PC-3 (cell line): ENCODE data around the gene FICD. TPM values are rescaled to one million over a fixed set of nuclear protein-coding genes. Genes with fewer than 3 reads are reported as not detected.

Experiments used
- ATAC-seq: fragments of 200-7000 bp; cut with Tn5 transposase; 2 replicates; pipeline ENCODE4 v1.9.1; 2020; ENCODE audit warnings: mild to moderate bottlenecking, moderate library complexity
- BruUV-seq: library from RNA; stranded (reverse); fragments of 400-500 nt; replicated peaks from 2 replicates; lab custom pipeline; 2021; lab: Mats Ljungman, UMichigan
- CTCF ChIA-PET: fragments of 300-600 bp; sonication (Branson Sonifier 250); formaldehyde crosslinking; loops from one replicate; lab custom pipeline; 2022; ENCODE audit warnings: antibody characterized with exemption; lab: Charles Lee
- POLR2A ChIA-PET: fragments of 300-600 bp; sonication (Branson Sonifier 250); formaldehyde crosslinking; loops from one replicate; lab custom pipeline; 2022; ENCODE audit warnings: antibody characterized with exemption; ENCODE audit not compliant: unreplicated experiment; lab: Charles Lee
- DNase-seq: peaks from one replicate; pipeline ENCODE4 v3.0.0-alpha.2; 2015
- H2AFZ ChIP-seq: fragments of 300-600 bp; sonication (generic); 2 replicates; pipeline ENCODE4 v1.6.0; 2016; ENCODE audit warnings: antibody characterized with exemption, low read length
- H3F3A ChIP-seq: fragments of 300-600 bp; sonication (generic); one replicate; pipeline ENCODE4 v1.6.0; 2017; ENCODE audit warnings: antibody characterized with exemption, low read length, control low read depth, mild to moderate bottlenecking; ENCODE audit not compliant: unreplicated experiment
- H3K27ac ChIP-seq: fragments of 300-600 bp; sonication (generic); 2 replicates; pipeline ENCODE4 v1.5.1; 2016; ENCODE audit warnings: mild to moderate bottlenecking, low read length
- H3K27me3 ChIP-seq: fragments of 300-600 bp; sonication (generic); 2 replicates; pipeline ENCODE4 v1.6.1; 2016; ENCODE audit warnings: low read length, mixed read lengths
- H3K36me3 ChIP-seq: fragments of 300-600 bp; sonication (generic); 2 replicates; pipeline ENCODE4 v1.6.1; 2016; ENCODE audit warnings: low read depth, mixed run types, low read length, mixed read lengths
- H3K4me1 ChIP-seq: fragments of 300-600 bp; sonication (generic); 2 replicates; pipeline ENCODE4 v1.5.1; 2016; ENCODE audit warnings: low read length; ENCODE audit not compliant: insufficient read depth
- H3K4me2 ChIP-seq: fragments of 300-600 bp; sonication (generic); 2 replicates; pipeline ENCODE4 v1.6.0; 2016; ENCODE audit warnings: low read length
- H3K4me3 ChIP-seq: fragments of 300-600 bp; sonication (generic); 2 replicates; pipeline ENCODE4 v1.5.1; 2016; ENCODE audit warnings: mild to moderate bottlenecking, low read length, mixed read lengths
- H3K79me2 ChIP-seq: fragments of 300-600 bp; sonication (generic); 2 replicates; pipeline ENCODE4 v1.6.1; 2017; ENCODE audit warnings: low read length, mixed read lengths
- H3K9ac ChIP-seq: fragments of 300-600 bp; sonication (generic); 2 replicates; pipeline ENCODE4 v1.6.0; 2016; ENCODE audit warnings: mild to moderate bottlenecking, low read length
- H3K9me2 ChIP-seq: fragments of 300-600 bp; sonication (generic); replicated peaks from 2 replicates; pipeline ENCODE4 v1.6.1; 2016; ENCODE audit warnings: mixed run types, low read length, mixed read lengths
- H3K9me3 ChIP-seq: fragments of 300-600 bp; sonication (generic); 2 replicates; pipeline ENCODE4 v1.6.1; 2016; ENCODE audit warnings: low read length, mixed read lengths
- H4K20me1 ChIP-seq: fragments of 300-600 bp; sonication (generic); 2 replicates; pipeline ENCODE4 v1.6.1; 2016; ENCODE audit warnings: low read length, mixed read lengths
- EZH2 ChIP-seq: fragments of 300-600 bp; sonication (generic); IDR thresholded peaks from one replicate; pipeline ENCODE4 v1.6.1; 2017; ENCODE audit warnings: antibody characterized with exemption, mild to moderate bottlenecking, low read length; ENCODE audit not compliant: unreplicated experiment
- EZH2phosphoT487 ChIP-seq: fragments of 300-600 bp; sonication (generic); IDR thresholded peaks from 2 replicates; pipeline ENCODE4 v1.6.1; 2018; ENCODE audit warnings: mild to moderate bottlenecking, antibody characterized with exemption, low read length, borderline replicate concordance
- intact Hi-C: fragments of 100-400 bp; cut with micrococcal nuclease; formaldehyde crosslinking; loops from 2 replicates; pipeline ENCODE4 v1.9.0; 2023
- total RNA-seq: library from RNA; depleted of rRNA; stranded (reverse); fragments of >200 nt; gene quantifications from 2 replicates; pipeline ENCODE4 v1.2.3, GENCODE V29; 2014
- TF ChIP-seq, protein P1 (sequence below): fragments of 300-600 bp; sonication (generic); conservative IDR thresholded peaks from 2 replicates; pipeline ENCODE4 v1.5.1; 2017; ENCODE audit warnings: antibody characterized with exemption, low read depth, mild to moderate bottlenecking, low read length

Gene FICD
- total RNA-seq, 1 experiment from 2014 or later, result 6.4 TPM

DNA sequence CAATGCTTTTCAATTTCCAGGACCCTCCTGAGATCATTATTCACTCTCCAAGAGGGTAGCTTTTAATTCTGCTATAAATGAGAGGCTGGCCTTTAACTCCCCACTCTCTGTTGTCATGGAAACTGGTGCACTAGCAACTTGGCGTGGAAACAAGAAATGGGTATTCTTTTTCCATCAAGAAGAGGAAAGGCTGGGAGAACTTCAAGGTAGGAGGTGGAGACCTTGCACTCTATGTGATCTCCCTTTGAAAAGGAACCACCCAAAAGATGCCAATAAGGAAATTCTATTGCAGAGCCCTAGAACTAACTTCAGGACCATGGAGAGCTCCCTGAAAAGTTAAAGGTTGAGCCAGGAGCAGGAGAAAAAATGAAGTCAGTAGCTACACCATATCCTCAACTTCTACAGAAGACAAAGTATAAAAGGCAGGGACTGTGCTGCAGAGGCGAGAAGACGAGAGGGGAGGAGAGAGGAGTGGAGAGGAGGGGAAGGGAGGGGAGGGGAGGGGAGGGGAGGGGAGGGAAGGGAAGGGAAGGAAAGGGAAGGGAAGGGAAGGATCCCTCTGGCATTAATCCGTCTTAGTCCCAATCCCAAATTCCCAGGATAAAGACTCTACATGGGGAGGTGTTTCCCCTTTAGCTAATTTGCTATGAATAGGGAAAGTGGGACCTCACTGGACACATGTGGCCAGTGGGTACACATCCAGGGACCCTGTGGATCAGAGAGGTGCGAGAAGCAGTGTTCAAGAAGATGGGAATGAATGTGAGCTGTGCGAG is 46.7 kb upstream of the FICD start:
- no TSS peak for BruUV-seq
- Histone ChIP-seq H3K4me1 (no peaks in the 10 kb centered on the region), H3K36me3 (no peaks in the 10 kb centered on the region), H3K9me3 (no peaks in the 10 kb centered on the region), H3K4me2 (no peak overlapping the region), H3K4me3 (no peak overlapping the region), H3K9me2 (no peaks in the 10 kb centered on the region), H3K27me3 (peaks cover 28% of the 10 kb centered on the region; the same call in 1 of the 2 replicates), H3F3A (no peaks in the 10 kb centered on the region), H3K79me2 (no peaks in the 10 kb centered on the region), H3K27ac (no peak overlapping the region), H2AFZ (no peak overlapping the region), H3K9ac (no peak overlapping the region), H4K20me1 (no peaks in the 10 kb centered on the region)
- CTCF ChIA-PET, result no interaction called here
- TF ChIP-seq, protein P1, sequence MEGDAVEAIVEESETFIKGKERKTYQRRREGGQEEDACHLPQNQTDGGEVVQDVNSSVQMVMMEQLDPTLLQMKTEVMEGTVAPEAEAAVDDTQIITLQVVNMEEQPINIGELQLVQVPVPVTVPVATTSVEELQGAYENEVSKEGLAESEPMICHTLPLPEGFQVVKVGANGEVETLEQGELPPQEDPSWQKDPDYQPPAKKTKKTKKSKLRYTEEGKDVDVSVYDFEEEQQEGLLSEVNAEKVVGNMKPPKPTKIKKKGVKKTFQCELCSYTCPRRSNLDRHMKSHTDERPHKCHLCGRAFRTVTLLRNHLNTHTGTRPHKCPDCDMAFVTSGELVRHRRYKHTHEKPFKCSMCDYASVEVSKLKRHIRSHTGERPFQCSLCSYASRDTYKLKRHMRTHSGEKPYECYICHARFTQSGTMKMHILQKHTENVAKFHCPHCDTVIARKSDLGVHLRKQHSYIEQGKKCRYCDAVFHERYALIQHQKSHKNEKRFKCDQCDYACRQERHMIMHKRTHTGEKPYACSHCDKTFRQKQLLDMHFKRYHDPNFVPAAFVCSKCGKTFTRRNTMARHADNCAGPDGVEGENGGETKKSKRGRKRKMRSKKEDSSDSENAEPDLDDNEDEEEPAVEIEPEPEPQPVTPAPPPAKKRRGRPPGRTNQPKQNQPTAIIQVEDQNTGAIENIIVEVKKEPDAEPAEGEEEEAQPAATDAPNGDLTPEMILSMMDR, result no peak
- TF ChIP-seq EZH2phosphoT487, result no peak
- TF ChIP-seq EZH2, result no peak
- ATAC-seq, result no peak
- intact Hi-C loops, result no loop called here
- POLR2A ChIA-PET, result no interaction called here
- peak; percentile 68 for DNase-seq

- Histone ChIP-seq H3K4me1 (peaks cover 12% of the 10 kb centered on the region), H3K27ac (no peak overlapping the region), H3K4me3 (no peak overlapping the region), H3K9ac (no peak overlapping the region), H3K9me2 (no peaks in the 10 kb centered on the region), H2AFZ (no peak overlapping the region), H3K4me2 (no peak overlapping the region), H3F3A (no peaks in the 10 kb centered on the region), H3K27me3 (peaks cover 10% of the 10 kb centered on the region; the same call in 1 of the 2 replicates), H4K20me1 (no peaks in the 10 kb centered on the region), H3K36me3 (no peaks in the 10 kb centered on the region), H3K9me3 (no peaks in the 10 kb centered on the region), H3K79me2 (no peaks in the 10 kb centered on the region)
- no peak for DNase-seq
- CTCF ChIA-PET, result no interaction called here
- ATAC-seq, result no peak
- TF ChIP-seq EZH2phosphoT487 (no peak), EZH2 (no peak)
- TF ChIP-seq, protein P1, result no peak
- POLR2A ChIA-PET, result no interaction called here
- intact Hi-C loops, result no loop called here
- BruUV-seq, result no TSS peak
Measured at GRCh38 chr12:108473400-108474055, 41.5 kb upstream of the FICD start.

- Histone ChIP-seq H3K4me3 (no peak overlapping the region), H3K9me3 (no peaks in the 10 kb centered on the region), H3K79me2 (no peaks in the 10 kb centered on the region), H3K9ac (no peak overlapping the region), H3F3A (no peaks in the 10 kb centered on the region), H3K4me1 (peaks cover 28% of the 10 kb centered on the region), H3K36me3 (no peaks in the 10 kb centered on the region), H3K9me2 (no peaks in the 10 kb centered on the region), H4K20me1 (no peaks in the 10 kb centered on the region), H3K27ac (no peak overlapping the region), H3K27me3 (peaks cover 10% of the 10 kb centered on the region; the same call in 1 of the 2 replicates), H2AFZ (no peak overlapping the region), H3K4me2 (no peak overlapping the region)
- no peak for DNase-seq
- intact Hi-C loops, result loop anchor here (5.0 kb wide), 1 partner anchor 87 kb away; the partner anchor contains the start of genes ISCU and SART3
- no TSS peak for BruUV-seq
- CTCF ChIA-PET, result no interaction called here
- POLR2A ChIA-PET, result no interaction called here
- TF ChIP-seq, protein P1, result no peak
- TF ChIP-seq EZH2phosphoT487, result no peak
- peak; percentile 4; the same call in 1 of the 2 replicates for ATAC-seq
Measured at GRCh38 chr12:108475396-108475795, 39.7 kb upstream of the FICD start.
